IPS-11a (cell line): ENCODE results near the gene HLCS.

Source experiments
- H3K4me3 ChIP-seq: one replicate; pipeline ENCODE4 v1.5.1; 2013; ENCODE audit warnings: low read depth, low read length, control low read depth

HLCS gene

GRCh38 chr21:36985751-36986594 lies 19.5 kb upstream of the HLCS start:
- no peak overlapping the region for H3K4me3 ChIP-seq

GRCh38 chr21:36981977-36982700 lies 15.7 kb upstream of the HLCS start:
- no peak overlapping the region for H3K4me3 ChIP-seq

GRCh38 chr21:36981049-36981391 lies 14.6 kb upstream of the HLCS start:
- H3K4me3 ChIP-seq, result peak overlapping the region; percentile 41

- peak overlapping the region; percentile 41 for H3K4me3 ChIP-seq
Observed at GRCh38 chr21:36980280-36981048, 14.0 kb upstream of the HLCS start.

- no peak overlapping the region for H3K4me3 ChIP-seq
Observed at GRCh38 chr21:36976882-36977651, 10.6 kb upstream of the HLCS start.

GRCh38 chr21:36976228-36976861 lies 9.9 kb upstream of the HLCS start:
- no peak overlapping the region for H3K4me3 ChIP-seq

- H3K4me3 ChIP-seq, result no peak overlapping the region
Observed at GRCh38 chr21:36974851-36975192, 8.4 kb upstream of the HLCS start.

GRCh38 chr21:36973986-36974850 lies 7.7 kb upstream of the HLCS start:
- H3K4me3 ChIP-seq, result no peak overlapping the region

GRCh38 chr21:36968976-36969375 lies 2.5 kb upstream of the HLCS start:
- no peak overlapping the region for H3K4me3 ChIP-seq

GRCh38 chr21:36968414-36968813 lies 1.9 kb upstream of the HLCS start:
- no peak overlapping the region for H3K4me3 ChIP-seq

GRCh38 chr21:36966821-36967768 lies 626 bp upstream of the HLCS start:
- peak overlapping the region; percentile 36 for H3K4me3 ChIP-seq

- H3K4me3 ChIP-seq, result peak overlapping the region; percentile 50
Observed at GRCh38 chr21:36965720-36966065, 776 bp downstream of the HLCS start.

GRCh38 chr21:36964827-36965719 lies 1.4 kb downstream of the HLCS start:
- H3K4me3 ChIP-seq, result no peak overlapping the region

- H3K4me3 ChIP-seq, result no peak overlapping the region
Observed at GRCh38 chr21:36964398-36964797, 2.1 kb downstream of the HLCS start.

GRCh38 chr21:36962098-36962780 lies 4.2 kb downstream of the HLCS start:
- H3K4me3 ChIP-seq, result no peak overlapping the region

- H3K4me3 ChIP-seq, result no peak overlapping the region
Observed at GRCh38 chr21:36960676-36961284, 5.7 kb downstream of the HLCS start.
